GM21423 (cell line): ENCODE results near the gene CPTP.
"Not testable (repeated sequence)": the region's sequence is repeated elsewhere in the genome, so short reads cannot be mapped to it uniquely, and the experiment has no call there.

Source experiments
- ATAC-seq: cut with Tn5 transposase; IDR thresholded peaks from one replicate; pipeline ENCODE4 v1.9.1; 2021; ENCODE audit warnings: mild to moderate bottlenecking, moderate library complexity; ENCODE audit not compliant: unreplicated experiment

The CPTP gene

DNA sequence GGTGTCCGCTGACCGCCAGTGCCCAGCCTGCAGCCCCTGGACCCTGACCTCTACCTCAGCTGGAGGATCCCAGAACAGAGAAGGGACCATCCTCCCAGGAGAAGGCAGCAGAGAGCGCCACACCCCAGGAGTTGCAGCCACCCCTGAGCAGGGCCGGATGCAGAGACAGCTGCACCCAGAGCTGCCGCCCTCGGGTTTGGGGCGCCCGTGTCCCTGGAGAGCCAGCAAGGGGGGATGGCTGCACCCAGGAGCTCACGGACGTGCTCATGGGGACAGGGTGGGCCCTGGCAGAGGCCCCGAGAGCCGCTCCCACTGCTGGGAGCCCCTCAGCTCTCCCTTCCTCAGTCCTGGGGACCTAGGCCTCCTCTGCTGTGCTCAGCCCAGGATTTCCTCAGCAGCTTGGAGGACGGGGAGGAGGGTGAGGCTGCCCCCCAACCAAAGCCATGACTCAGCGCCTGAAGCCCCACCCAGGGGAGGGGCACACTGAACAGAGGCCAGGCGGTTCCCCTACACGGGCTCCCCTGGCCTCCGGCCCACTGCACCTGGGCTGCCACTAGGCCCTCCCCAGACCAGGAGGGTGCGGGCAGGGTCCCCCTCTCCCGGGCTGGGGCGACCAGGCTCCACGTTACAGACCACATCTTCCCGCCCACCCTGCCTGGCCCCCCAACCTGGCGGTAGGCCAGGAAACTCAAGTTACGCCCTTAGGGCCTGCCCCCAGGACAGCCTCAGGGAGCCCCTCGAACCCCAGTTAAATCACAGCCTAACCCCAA, 19.1 kb upstream of the CPTP start:
- no peak for ATAC-seq

DNA sequence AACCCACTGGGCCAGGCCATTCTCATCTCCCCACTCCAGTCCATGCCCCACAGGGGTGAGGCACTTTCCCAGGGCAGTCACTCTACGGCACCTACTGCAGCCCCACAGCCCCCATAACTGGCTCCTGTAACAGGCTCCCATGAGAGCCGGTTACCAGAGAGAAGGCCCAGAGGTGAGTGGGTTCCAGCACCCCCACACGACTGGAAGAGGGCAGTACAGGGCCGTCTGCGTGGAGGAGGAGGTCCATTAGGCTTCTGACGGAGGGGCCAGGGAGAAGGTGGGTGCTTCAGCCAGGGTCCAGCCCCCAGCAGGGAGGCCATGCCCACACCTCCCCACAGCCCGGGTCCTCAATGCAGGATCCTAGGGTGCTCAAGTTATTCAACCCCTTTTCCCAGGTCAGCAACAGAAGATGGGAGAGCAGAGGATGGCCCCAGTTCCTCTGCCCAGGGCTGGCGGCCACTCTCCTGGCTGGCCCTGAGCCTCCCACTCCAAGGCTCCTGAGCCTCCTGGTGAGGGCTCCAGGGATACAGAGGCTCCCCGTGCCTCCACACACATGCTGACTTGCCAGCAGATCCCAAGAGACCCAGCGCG, 18.4 kb upstream of the CPTP start:
- ATAC-seq, result no peak

DNA sequence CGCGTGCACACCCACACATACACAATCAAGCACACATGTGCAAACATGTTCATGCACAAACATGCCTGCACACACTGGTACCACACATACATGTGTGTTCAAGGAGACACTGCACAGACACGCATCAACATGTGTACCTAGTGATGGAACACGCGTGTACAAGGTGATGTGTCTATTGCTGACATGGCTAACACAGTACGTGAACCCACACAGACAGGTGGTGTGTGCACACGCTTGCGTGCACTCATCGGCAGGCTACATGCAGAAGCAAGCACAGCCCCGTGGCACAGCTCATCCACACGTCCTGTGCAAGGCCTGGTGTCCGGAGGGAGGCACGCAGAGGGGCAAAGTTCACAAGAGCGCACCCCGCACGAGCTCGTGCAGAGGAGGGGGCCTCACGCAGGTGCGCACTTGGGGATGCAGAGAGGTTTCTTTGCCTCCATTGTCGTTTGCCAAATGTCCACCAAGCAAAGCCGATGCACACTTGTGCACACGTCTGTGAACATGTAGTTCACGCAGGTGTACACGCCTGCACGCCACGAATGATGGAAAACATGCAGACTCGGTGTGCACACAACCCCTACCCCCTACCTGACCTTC, 17.8 kb upstream of the CPTP start:
- no peak for ATAC-seq

DNA sequence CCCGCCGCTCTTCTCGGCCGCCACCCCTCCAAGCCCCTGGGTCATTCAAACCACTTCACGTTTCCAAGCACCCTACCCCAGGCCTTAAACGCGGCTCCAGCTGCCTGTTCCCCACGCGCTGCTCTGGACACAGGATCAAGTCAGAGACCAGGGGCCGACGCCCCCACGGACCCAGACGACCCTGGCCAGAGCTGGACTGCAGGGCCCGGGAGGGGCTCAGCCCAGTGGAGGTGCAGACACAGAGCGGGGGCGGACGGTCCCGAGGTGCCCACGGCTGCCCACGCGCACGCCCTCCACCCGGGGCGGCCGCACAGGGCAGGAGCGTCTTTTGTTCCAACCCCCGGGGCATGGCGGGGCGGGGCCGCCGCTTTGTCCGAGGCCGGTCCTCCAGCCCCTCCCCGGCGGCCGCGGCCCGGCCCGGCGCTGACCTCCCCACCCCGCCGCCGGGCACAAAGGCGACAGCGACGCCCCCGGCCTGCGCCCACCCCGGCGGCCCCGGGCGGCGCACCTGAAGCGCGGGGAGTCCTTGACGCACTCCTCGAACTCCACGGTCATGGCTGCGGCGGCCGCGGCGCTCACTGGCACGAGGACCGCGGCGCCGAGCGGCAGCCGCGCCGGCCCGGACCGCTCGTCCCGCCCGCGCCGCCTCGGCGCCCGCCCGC, 17.2 kb upstream of the CPTP start:
- no peak for ATAC-seq

DNA sequence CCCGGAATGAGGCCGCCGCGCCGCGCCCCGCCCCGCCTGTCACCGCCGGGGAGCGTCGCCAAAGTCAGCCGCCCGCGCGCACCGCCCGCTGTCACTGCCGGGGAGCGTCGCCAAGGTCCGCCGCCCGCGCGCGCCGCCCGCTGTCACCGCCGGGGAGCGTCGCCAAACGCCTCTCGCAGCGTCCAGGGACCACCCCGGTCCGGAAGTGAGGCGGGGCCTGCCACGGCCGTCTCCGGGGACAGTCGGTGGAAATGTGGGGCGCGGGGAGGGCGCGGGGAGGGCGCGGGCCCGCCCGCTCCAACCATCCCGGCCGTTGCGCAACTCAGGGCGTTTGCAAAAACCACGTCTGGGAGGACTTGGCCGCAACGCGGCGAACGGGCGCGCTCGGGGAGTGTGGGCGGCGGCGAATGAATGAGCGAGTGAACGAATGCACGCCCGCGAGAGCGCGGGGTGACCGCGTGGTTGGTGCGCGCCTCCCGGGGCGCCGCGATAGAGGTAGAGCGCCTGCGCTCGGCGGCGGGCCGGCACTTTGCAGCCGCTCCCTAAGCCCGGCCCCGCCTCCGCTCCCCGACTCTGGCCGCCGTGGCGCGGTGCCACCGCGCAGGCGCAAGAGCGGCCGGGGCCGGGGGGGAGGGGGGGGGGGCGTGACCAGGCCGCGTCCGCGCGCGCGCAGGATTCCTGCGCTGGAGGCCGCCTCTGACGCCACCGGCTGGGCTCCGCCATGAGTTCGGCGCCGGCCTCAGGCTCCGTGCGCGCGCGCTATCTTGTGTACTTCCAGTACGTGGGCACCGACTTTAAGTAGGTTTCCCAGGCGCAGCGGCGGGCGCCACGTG, 16.5 kb upstream of the CPTP start, which contains the start of the genes ACAP3 and PUSL1:
ACAP3 (minus strand) TSS at position 8 of the 833 bp plus-strand sequence. CDS start 115 bp downstream, outside the sequence.
PUSL1 (plus strand) TSS at position 675 of the 833 bp plus-strand sequence; CDS start at position 722, 47 bp downstream.
- ATAC-seq, result peak; percentile 55

DNA sequence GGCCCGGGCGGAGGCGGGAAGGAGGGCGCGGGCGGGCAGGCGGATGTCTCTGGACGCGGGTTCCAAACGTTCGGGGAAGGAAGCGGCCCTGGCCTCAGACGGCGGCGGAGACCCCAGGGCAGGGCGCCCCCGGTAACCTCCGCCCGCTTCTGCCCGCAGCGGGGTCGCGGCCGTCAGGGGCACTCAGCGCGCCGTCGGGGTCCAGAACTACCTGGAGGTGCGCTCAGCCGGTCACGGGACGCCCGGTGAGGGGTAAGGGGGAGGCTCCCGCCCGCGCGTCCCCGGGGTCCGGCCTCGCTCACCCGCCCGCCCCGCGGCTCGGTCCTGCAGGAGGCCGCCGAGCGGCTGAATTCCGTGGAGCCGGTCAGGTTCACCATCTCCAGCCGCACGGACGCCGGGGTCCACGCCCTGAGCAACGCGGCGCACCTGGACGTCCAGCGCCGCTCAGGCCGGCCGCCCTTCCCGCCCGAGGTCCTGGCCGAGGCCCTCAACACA, 15.8 kb upstream of the CPTP start:
- ATAC-seq, result no peak

DNA sequence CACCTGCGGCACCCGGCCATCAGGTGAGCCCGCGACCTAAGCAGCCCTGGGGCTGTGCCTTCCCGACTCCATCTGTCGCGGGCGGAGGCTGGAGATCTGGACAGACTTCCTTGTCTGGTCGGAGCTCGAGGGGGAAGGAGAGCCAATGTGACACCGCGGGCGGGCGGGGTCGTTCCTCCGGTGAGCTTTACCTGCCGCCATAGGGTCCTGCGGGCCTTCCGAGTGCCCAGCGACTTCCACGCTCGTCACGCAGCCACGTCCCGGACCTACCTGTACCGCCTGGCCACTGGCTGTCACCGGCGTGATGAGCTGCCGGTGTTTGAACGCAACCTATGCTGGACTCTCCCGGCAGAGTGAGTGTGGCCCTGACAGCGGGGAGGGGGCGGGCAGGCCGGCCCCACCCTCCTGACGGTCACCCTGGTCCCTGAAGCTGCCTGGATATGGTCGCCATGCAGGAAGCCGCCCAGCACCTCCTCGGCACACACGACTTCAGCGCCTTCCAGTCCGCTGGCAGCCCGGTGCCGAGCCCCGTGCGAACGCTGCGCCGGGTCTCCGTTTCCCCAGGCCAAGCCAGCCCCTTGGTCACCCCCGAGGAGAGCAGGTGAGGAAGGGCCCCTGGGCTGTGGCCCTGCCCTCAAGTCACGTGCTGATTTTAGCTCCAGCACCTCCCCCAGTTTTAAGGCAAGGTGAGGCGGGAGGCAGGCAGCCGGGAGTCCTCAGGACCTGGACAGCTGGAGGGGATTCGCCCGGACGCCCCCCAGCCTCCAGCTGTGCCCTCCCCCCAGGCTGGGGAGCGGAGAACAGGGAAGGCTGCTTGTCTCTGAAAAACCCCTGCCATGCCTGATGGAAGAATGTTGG, 15.1 kb upstream of the CPTP start:
- no peak for ATAC-seq

DNA sequence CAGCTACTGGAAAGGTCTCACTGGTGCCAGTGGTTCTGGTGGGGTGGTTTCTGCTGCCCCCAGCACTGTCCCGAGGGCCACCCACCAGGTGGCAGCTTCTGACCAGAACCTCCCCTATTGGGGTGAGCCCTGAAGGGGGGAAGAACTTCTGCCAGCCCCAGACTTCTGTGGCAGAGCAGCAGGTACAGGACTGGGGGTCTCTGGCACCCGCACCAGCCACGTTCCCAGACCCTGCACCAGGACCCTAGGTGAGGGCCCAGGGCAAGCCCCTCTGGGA, 14.6 kb upstream of the CPTP start:
- no peak for ATAC-seq

DNA sequence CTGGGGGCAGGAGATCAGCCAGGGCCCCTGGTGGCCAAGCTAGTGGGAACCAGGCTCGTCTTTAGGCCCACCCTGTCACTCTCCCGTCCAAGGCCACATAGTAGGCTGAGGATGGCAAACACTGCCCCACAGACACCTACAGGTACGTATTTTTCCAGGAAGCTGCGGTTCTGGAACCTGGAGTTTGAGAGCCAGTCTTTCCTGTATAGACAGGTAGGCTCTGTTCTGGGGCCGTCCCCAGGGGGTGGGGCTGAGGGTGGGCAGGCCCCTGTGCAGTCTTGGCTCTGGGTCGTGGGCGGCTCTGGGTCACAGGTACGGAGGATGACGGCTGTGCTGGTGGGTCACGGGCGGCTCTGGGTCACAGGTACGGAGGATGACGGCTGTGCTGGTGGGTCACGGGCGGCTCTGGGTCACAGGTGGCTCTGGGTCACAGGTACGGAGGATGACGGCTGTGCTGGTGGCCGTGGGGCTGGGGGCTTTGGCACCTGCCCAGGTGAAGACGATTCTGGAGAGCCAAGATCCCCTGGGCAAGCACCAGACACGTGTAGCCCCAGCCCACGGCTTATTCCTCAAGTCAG, 14.0 kb upstream of the CPTP start:
- no peak for ATAC-seq

DNA sequence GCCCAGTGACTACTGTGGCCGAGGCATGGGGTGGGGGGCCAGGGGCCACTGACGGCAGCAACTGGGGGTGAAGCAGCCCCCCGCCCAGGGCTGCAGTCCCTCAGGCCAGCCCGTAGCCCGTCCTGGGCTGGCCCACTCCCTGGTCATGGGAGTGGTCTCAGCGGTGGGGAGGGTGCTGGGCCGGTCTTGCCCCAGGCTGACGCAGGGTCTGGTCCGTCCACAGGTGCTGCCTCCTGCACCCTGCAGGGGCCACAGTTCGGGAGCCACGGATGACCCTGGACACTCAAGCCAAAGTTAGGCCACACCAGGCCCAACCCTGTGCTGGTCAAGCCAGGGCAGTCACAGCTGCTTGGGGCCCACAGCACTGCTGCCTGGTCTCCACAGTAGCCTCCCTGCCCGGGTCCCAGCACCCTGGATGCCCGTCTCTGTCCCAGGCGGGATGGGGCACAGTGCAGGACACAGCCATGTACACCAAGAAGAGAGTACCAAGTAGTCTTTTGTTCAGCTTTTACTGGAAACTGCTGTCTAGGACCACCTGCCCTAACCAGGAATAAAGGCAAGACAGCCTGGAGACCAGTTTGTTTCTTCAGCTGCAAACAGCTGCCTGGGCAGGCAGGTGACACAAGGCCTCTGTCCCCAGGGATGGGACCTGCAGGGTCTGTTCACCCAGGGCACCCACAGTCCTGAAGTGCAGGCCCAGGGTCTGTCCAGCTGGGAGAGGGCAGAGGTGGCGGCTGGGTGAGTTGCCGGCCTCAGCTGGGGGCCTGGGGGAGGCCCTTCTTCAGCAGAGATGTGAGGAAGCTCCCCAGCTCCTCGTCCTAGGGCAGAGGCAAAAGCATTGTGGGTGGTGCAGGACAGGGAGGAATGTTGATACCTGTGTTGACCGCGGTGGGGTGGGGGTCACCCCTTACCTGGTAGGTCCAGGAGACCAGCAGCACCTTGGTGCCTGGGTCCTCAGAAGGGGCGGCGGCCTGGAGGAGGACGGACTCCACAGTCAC, 13.2 kb upstream of the CPTP start:
- ATAC-seq, result no peak

DNA sequence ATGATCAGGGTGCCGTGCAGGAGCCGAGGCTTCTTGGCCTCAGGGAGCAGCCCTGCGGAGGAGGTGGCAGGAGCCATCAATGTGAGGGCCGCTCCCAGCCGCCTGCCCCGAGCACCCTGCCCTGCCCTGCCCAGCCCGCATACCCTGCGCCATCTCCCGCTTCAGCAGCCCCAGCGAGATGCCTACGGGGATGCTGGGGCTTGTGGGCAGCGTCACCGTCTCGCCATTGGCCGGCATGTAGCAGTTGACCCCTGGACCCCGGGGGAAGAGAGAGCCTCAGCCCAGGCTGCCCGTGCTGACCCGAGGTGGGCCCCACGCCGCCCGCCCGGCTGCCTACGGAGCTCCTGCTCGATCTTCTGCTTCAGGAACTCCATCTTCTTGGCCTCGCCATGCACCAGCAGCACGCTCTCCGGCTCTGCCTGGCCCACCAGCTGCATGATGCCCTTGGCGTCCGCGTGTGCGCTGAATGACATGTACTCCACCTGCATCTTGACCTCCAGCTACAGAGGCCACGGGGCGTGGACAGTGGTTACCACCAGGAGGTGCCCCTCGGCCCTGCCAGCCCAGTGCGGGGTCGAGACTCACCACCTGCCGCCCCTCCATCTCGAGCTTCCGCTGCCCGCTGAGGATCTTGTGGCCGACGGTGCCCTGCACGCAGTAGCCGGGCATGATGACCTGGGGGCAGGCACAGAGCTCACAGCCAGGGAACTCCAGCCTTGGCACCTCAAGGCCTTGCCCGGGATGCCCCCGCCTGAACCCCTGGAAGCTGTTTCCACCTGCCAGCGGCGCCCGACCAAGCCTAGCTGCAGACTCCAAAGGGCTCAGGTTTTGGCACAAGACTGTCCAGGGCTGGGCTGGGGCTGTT, 11.9 kb upstream of the CPTP start:
- no peak for ATAC-seq

DNA sequence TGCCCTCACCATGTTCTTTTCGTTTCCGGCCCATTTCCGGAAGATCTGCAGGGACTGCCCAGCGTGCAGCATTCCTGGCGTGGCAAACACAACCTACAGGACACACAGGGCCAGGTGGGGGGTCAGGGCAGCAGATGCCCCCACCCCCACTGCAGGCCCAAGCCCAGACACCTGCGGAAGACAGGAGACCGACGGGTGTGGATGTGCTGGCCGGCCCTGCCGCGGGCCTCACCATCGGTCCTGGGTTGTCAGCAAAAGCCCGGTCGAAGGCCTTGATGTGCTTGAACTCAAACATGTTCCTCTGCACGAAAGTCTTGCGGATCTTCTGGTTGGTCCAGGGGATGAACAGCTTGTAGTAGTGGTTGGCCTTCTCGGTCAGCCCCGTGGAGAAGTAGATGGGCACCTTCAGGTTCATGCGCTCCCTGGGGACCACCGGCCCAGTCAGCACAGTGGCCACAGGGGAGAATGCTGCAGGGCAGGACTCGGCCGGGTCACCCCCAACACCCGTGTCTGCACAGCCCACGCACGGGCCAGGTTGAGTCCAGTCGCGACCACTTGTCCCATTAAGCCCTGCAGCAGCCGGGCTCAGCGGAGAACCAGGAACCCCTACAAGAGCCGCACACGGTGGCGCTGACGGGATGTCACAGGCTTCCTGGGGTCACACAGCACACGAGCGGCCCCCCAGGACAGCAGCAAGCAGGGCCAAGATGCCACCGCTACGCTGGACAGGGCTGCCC, 10.9 kb upstream of the CPTP start:
- ATAC-seq, result no peak

DNA sequence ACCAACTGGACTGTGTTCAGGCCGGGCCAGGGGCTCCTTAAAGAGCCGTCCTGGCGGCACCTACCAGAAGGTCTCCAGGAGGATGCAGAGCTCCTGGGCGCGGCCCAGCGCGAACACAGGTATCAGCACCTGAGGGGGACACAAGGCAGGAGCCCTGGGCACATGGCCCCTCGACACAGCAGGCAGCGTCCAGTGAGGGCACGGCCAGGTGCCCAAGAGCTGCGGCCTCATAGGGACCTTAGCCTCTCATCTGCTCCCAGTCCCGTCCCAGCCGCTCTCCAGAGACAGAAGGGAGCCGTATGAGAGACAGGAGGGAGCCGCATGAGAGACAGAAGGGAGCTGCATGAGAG, 10.4 kb upstream of the CPTP start:
- no peak for ATAC-seq

DNA sequence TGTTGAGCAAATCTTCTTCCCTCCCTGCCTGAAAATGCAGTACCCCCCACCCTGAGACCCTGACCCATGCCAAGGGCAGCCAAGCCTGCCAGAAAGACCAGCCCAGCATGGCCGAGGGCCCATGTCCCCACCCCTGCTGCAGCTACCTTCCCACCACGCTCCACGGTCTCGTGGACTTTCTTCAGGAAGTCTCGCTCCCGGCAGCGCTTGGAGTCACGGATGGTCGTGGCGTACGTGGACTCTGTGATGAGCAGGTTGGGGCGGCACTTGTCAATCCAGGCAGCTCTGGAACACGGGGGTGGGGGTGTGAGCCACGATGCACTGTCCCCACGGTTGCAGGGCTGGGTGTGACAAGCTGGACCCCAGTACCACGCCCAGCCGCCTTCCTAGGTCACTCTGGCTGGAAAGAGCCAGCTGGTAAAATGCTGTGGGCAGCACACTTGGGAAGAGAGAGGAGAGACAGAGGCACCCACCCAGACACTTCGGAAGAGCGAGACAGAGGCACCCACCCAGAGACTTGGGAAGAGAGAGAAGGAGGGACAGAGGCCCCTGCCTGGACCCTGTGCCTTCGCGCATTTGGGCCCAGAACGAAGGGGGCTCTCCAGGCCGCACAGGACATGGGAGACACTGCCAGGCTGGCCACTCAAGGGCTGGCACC, 9.8 kb upstream of the CPTP start:
- ATAC-seq, result no peak

DNA sequence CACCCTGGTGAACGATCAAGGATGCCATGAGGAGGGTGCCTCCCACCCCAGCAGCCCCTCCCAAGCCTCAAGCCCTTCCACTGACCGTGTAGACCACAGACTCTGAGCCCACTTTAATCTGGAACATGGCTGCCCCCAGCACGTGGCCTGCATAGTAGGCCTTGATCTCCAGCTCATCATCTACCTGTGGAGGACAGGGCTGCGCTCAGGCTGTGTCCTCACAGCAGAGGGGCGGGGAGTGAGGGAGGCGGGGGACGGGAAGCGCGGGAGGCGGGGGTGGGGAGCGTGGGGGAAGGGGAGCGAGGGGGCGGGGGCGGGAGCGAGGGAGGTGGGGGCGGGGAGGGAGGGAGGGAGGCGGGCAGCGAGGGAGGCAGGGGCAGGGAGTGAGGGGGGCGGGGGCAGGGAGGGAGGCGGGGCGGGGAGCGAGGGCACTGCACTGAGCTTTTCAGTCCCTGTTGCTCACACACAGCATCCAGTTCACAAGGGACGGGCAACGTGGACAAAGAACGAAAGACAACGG, 9.1 kb upstream of the CPTP start:
- ATAC-seq, result no peak

DNA sequence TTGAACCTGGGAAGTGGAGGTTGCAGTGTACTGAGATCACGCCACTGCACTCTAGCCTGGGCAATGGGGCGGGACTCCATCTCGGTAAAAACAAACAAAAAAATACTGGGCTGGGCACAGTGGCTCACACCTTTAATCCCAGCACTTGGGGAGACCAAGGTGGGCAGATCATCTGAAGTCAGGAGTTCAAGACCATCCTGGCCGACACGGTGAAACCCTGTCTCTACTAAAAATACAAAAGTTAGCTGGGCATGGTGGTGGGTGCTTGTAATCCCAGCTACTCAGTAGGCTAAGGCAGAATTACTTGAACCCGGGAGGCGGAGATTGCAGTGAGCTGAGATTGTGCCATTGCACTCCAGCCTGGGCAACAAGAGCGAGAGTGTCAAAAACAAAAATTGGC, 8.4 kb upstream of the CPTP start:
- ATAC-seq, result not testable (repeated sequence)
